HFF-Myc (cell line): Measurements from ENCODE around the gene KPNA3.
A peak's percentile ranks its signal among the peaks of the same experiment; 100 is the strongest.
"Not testable (repeated sequence)": the region's sequence is repeated elsewhere in the genome, so short reads cannot be mapped to it uniquely, and the experiment has no call there.

Experiments
- DNase-seq: peaks from one replicate; pipeline ENCODE4 v3.0.0-alpha.2; 2011; ENCODE audit warnings: low read depth; ENCODE audit errors: extremely low read depth
- H3K4me3 ChIP-seq: replicated peaks from 2 replicates; pipeline ENCODE4 v1.5.1; 2011; ENCODE audit warnings: low read depth, mild to moderate bottlenecking, control low read depth, low read length
- TF ChIP-seq, protein P1 (sequence below): IDR thresholded peaks from 2 replicates; pipeline ENCODE4 v1.5.1; 2012; ENCODE audit warnings: mild to moderate bottlenecking, low read depth, low read length, control low read depth; ENCODE audit errors: missing control alignments

Gene KPNA3

DNA sequence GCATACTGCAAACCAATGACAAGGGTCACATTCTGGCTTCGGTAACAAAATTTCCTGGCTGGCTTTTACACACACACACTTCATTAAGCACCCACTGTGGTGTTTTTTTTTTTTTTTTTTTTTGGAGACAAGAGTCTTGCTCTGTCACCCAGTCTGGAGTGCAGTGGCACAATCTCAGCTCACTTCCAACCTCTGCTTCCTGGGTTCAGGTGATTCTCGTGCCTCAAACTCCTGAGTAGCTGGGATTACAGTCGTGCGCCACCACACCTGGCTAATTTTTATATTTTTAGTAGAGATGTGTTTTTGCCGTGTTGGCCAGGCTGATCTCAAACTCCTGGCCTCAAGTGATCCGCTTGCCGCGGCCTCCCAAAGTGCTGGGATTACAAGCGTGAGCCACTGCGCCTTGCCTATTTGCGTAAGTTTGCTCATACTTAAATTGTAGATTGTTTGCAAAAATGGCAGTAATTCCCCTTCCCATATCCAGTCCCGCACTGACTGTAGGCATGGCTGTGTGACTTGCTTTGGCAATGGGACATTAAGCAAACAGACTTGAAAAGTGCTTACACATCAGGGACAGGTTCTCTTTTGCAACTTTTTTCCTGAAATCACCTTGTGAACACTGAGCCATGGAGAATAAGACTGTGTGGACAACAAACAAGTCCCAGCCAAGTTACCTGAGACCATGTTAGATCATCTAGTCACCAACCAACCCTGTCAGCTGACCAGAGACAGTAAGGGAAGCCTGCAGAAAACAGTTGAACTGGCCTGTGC lies 59.1 kb downstream of the KPNA3 start:
- TF ChIP-seq, protein P1, sequence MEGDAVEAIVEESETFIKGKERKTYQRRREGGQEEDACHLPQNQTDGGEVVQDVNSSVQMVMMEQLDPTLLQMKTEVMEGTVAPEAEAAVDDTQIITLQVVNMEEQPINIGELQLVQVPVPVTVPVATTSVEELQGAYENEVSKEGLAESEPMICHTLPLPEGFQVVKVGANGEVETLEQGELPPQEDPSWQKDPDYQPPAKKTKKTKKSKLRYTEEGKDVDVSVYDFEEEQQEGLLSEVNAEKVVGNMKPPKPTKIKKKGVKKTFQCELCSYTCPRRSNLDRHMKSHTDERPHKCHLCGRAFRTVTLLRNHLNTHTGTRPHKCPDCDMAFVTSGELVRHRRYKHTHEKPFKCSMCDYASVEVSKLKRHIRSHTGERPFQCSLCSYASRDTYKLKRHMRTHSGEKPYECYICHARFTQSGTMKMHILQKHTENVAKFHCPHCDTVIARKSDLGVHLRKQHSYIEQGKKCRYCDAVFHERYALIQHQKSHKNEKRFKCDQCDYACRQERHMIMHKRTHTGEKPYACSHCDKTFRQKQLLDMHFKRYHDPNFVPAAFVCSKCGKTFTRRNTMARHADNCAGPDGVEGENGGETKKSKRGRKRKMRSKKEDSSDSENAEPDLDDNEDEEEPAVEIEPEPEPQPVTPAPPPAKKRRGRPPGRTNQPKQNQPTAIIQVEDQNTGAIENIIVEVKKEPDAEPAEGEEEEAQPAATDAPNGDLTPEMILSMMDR, result no peak
- no peak overlapping the region for H3K4me3 ChIP-seq
- no peak for DNase-seq

DNA sequence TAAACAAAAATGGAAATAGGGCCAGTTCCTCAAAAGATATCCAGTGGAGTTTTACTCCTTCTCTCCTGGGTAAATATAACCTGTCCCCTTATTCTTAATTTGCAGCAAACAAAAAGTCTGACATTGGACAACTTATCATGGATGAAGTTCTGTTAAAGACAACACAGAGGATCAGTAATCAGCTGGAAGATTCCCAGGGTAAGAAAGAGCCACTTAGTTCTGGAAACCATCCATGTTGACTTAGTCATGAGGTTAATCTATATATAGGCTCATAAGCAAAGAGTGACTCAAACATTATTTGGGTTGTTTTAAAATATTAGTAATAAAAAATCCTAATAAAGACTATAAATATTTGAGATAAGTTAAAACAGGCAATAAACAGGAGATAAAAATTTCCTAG lies 60.7 kb downstream of the KPNA3 start:
- TF ChIP-seq, protein P1, result no peak
- DNase-seq, result peak; percentile 21
- no peak overlapping the region for H3K4me3 ChIP-seq

DNA sequence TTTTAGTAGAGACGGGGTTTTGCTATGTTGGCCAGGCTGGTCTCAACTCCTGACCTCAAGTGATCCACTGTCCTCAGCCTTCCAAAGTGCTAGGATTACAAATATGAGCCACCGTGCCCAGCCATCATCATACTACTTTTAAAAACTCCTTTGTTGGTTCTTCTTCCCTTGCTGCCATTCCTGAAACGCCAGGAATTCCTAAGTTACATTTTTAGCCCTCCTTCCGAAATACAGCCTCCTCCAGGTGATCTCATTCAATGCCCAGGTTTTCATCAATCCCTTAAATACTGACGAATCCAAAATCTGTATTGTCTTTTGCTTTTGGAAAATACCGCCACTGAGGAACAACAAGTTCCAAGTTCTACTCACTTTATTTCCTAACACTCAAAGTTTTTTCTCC lies 75.9 kb downstream of the KPNA3 start:
- DNase-seq, result no peak
- TF ChIP-seq, protein P1, result no peak
- H3K4me3 ChIP-seq, result no peak overlapping the region

DNA sequence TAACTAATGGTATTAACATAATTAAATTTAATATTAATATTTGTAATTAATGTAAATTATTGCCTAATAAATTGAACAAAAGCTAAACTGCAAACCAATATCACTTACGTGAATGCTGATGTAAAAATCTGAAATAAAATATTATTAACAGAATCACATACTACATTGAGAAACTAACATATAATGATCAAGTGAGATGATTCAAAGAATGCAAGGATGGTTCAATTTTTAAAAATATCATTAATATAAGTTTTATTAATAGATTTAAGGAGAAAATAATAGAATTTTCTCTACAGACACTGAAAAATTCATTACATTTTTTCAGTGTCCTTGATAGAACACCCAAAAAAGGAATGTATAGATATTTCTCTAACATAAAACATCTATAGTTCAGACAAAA lies 77.7 kb downstream of the KPNA3 start:
- TF ChIP-seq, protein P1, result no peak
- DNase-seq, result no peak
- H3K4me3 ChIP-seq, result no peak overlapping the region

DNA sequence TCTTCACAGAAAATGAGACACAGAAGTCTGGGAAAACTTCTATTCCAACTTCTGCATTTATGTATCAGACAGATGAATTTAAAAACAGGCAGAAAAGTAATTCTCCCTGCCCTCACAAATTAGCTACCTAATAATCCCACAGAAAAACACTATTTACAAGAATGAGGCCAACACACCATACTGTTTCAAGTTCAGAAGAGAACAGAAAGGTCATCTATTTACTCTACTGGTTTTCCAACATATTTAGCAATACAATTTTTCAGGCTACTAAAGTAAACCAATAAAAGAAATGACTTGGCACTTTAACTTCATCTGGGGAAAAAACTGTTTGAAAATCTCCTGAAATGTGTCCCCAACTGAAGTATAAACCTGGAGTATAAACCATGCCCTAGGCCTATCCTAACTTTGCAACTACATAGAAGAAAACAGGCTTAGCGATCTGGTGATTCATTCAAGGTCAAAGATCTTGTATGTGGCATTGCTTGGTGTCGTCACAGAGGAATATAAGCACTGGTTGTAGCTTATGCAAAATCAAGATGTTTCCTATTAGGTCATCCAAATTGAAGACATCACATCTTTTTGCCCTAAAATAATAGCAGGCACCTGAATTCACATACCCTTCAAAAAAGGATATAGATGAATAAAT lies 81.1 kb downstream of the KPNA3 start:
- no peak overlapping the region for H3K4me3 ChIP-seq
- TF ChIP-seq, protein P1, result no peak
- peak; percentile 62 for DNase-seq

DNA sequence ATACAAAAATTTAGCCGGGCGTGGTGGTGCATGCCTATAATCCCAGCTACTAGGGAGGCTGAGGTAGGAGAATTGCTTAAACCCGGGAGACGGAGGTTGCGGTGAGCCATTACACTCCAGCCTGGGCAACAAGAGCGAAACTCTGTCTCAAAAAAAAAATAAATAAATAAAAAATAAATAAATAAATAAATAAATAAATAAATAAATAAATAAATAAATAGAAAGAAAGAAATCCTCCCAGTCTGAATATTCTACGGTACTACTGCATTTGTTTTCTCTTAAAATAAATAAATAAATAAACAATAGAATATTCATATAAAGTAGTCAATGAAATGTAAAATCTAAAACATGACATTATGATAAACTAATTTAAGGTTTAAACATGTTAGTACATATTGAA lies 88.2 kb downstream of the KPNA3 start:
- not testable (repeated sequence) for H3K4me3 ChIP-seq, DNase-seq

DNA sequence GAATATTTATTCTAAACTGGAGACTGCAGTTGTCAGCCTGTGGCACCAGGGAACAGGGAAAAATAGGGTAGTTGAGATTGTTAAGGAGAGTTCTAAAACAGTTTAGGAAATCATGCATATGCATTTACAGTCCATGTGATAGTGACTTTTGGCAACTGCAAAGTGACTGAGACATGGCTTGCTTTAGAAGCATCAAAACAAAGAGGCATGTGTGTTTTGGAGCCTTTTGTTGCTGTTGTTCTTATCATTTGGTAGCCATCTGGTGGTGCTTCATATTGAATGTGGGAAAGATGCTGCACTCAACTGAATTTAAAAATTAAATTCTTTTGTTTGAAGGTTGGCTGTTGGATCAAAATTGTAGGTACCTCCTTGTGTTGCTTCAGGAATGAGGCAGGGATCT lies 91.0 kb downstream of the KPNA3 start:
- TF ChIP-seq, protein P1, result no peak
- no peak for DNase-seq
- no peak overlapping the region for H3K4me3 ChIP-seq
